Neuron (in vitro differentiated cells): ENCODE measurements around the gene UBE3B.
"Not testable (repeated sequence)": the region's sequence is repeated elsewhere in the genome, so short reads cannot be mapped to it uniquely, and the experiment has no call there.

Source experiments
- H2AFZ ChIP-seq: one replicate; pipeline ENCODE4 v1.6.1; 2013; ENCODE audit warnings: low read depth, mild to moderate bottlenecking, inconsistent platforms, low read length, moderate library complexity
- H3K27me3 ChIP-seq: one replicate; pipeline ENCODE4 v1.6.1; 2013; ENCODE audit warnings: low read length; ENCODE audit not compliant: insufficient read depth
- H3K36me3 ChIP-seq: one replicate; pipeline ENCODE4 v1.6.1; 2013; ENCODE audit warnings: low read length; ENCODE audit not compliant: insufficient read depth
- H3K4me1 ChIP-seq: one replicate; pipeline ENCODE4 v1.6.1; 2013; ENCODE audit warnings: low read length; ENCODE audit not compliant: insufficient read depth
- H3K4me3 ChIP-seq: 2 replicates; pipeline ENCODE4 v1.5.1; 2013; ENCODE audit warnings: mild to moderate bottlenecking, low read length, moderate library complexity
- H3K9me3 ChIP-seq: one replicate; pipeline ENCODE4 v1.6.1; 2013; ENCODE audit warnings: low read length

The UBE3B gene

DNA sequence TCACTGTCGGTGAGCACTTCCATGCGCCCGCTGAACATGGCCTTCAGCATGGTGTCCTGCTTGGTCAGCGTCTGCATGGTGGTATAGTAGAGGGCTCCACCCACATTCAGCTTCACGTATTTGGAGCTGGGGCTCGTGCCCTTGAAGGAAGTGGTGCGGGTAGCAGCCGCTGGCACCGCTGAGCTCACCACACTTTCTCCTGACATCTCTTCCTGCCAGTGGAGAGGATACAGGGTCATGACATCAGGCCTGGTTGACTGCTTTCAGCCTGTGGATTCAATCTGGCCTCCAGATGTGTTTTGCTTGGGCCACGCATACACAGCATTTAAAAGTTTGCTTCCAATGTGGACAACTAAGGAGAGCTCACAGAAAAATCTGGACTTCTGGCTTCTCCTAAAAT, 7.9 kb upstream of the UBE3B start:
- no peak overlapping the region for H3K4me3 ChIP-seq
- H3K9me3 ChIP-seq: no peaks in the 10 kb centered on the region
- H3K27me3 ChIP-seq: no peaks in the 10 kb centered on the region
- H2AFZ ChIP-seq: no peak overlapping the region
- peaks cover 3% of the 10 kb centered on the region for H3K4me1 ChIP-seq
- H3K36me3 ChIP-seq: peaks cover 42% of the 10 kb centered on the region

DNA sequence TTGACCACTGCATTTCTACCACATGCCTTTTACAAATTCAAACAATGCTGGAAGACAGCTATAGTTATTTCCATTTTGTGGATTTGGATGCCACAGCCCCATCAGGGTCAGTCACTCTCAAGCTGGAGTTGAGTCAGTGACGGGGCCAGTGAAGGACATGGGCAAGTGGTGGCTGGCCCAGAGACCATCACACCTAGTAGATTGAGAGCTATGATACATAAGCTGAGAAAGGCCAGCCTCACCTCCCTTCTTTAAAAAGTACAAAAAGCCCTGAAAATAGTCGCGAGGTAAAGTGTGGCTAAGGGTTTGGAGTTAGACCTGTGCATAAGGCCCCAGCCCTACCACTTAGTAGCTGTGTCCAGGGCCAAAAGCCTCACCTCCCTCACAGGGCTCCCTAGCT, 4.4 kb upstream of the UBE3B start:
- no peaks in the 10 kb centered on the region for H3K27me3 ChIP-seq
- no peaks in the 10 kb centered on the region for H3K9me3 ChIP-seq
- H3K4me3 ChIP-seq: no peak overlapping the region
- no peak overlapping the region for H2AFZ ChIP-seq
- peaks cover 29% of the 10 kb centered on the region for H3K36me3 ChIP-seq
- peaks cover 17% of the 10 kb centered on the region for H3K4me1 ChIP-seq

DNA sequence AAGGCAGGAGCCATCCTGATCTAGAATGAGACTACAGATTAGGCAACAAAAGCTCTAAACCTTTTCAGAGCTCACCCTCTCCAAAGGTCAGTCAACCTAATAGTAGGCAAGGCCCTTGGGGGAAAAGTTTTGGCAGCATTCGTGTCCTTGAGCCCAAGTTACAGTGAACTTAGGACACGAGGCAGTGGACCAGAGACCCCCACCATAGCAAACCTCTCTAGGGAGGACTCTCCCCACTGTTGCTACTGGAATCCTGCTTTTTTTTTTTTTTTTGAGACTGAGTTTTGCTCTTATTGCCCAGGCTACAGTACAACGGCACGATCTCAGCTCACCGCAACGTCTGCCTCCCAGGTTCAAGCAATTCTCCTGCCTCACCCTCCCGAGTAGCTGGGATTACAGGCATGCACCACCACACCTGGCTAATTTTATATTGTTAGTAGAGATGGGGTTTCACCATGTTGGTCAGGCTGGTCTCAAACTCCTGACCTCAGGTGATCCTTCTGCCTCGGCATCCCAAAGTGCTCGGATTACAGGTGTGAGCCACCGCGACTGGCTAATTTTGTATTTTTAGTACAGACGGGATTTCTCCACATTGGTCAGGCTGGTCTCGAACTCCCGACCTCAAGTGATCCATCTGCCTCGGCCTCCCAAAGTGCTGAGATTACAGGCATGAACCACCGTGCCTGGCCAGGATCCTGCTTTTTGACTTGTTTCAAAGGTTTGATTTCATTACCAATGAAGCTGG, 3.7 kb upstream of the UBE3B start:
- Histone ChIP-seq H3K4me1 (peaks cover 23% of the 10 kb centered on the region), H3K36me3 (peaks cover 24% of the 10 kb centered on the region)
- not testable (repeated sequence) for H3K9me3 ChIP-seq, H3K4me3 ChIP-seq, H2AFZ ChIP-seq, H3K27me3 ChIP-seq

DNA sequence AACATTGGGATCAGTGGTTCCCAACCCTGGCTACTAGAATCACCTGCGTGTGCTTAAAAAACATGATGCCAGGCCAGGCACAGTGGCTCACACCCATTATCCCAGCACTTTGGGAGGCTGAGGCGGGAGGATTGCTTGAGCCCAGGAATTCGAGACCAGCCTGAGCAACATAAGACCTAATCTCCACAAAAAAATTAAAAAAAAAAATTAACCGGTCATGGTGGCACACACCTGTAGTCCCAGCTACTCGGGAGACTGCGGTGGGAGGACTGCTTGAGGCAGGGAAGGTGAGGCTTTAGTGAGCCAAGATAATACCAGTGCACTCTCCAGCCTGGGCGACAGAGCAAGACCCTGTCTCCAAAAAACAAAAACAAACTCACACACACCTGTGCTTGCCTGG, 2.3 kb upstream of the UBE3B start:
- Histone ChIP-seq H3K36me3 (peaks cover 10% of the 10 kb centered on the region), H3K9me3 (no peaks in the 10 kb centered on the region), H2AFZ (no peak overlapping the region), H3K4me1 (peaks cover 24% of the 10 kb centered on the region), H3K27me3 (no peaks in the 10 kb centered on the region), H3K4me3 (no peak overlapping the region)

DNA sequence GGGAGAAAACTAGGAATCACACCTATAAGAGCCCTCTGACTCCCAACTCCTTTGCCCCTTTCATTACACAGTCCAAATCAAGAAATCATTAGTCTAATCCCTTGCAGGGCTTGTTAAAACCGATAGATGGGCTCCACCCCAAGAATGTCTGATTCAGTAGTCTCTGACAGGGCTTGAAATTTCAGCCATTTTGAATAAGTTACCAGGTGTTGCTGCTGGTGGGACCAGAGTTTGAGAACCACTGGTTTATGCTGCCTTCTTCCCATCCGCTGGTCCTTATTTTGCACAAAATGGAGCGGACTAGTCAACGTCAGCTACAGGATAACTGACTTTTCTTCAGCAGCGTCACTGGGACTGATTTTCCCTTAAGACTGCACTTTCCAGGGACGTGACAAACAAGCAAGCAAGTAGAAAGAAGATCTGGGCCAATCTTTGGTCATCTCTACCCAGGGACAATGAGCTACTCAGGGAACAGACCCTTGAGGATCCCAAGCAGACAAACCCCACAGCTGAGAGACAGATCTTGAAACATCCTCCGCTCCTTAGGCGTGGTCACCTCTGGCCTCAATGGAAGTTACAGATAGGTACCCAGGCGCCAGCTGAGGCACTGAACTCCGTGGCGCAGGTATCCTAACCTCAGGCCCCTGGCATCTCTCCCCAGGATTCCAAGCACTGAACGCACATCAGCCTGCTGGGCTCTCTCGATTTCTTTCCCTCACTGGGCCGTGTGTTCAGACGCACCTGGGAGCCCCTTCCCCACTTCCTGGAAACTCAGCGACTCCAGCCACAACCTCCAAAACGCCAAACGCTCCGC, 1.2 kb upstream of the UBE3B start:
- Histone ChIP-seq H3K4me3 (peak overlapping the region; percentile 99), H3K4me1 (peaks cover 24% of the 10 kb centered on the region), H3K36me3 (peaks cover 8% of the 10 kb centered on the region), H3K27me3 (no peaks in the 10 kb centered on the region), H2AFZ (peak overlapping the region; percentile 66), H3K9me3 (no peaks in the 10 kb centered on the region)

DNA sequence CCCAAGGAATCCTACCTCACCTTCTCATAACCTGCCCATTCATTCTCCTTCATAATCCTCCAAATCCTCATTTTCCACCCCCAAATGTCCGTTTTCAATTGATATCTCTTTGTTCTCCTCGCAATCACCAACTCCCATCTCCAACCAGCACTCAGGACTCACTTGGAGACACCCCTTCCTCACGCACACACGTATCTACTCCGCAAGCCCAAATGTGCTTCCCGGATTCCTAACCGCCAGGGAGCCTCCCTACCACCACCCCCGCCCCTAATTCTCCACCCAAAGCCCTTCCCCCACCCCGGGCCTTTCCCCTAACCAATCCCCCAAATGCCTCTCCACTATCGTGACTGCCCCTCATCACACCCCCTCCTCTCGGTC, 638 bp upstream of the UBE3B start:
- H2AFZ ChIP-seq: peak overlapping the region; percentile 66

DNA sequence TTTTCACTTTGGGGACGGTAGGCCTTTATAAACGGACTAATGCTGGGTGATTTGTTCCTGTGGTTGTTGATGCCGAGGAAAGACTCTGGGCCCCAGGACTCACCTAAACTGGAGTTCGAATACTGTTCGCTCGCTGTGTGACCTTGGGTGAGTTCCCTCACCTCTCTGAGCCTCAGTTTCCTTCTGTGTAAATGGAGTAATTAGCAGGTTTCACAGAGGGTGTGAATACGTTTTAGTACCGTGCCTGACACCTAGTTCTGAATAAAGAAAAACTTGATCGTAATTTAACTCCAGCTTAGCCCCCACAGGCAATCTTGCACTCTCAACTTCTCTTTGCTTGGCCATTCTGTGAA, 505 bp downstream of the UBE3B start:
- Histone ChIP-seq H3K27me3 (no peaks in the 10 kb centered on the region), H2AFZ (peak overlapping the region; percentile 66), H3K4me1 (peaks cover 24% of the 10 kb centered on the region), H3K36me3 (peaks cover 3% of the 10 kb centered on the region), H3K4me3 (peak overlapping the region; percentile 99), H3K9me3 (no peaks in the 10 kb centered on the region)

More for the DNA sequence above, 638 bp upstream of the UBE3B start:
- Histone ChIP-seq H3K4me1 (peaks cover 24% of the 10 kb centered on the region), H3K4me3 (peak overlapping the region; percentile 99), H3K27me3 (no peaks in the 10 kb centered on the region), H3K9me3 (no peaks in the 10 kb centered on the region), H3K36me3 (peaks cover 8% of the 10 kb centered on the region)

DNA sequence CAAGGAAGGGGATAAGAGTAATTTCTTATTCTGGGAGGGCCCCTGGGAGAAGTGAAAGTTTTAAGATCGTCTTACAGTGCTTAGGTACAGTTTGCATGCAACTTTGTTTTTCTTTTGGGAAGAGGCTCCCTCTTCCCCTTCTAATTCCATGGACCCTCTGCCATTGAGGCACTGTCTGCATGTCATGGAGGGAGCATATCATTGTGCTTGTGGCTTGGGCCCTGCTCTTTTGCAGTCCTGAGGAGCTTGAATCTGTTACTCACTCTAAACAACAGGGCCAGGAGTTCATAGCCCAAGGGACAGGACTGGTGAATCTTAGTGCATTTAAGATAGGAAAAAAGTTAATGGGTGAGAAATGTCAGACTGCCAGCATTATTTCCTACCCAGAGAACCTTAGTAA, 2.3 kb downstream of the UBE3B start:
- H3K4me1 ChIP-seq: peaks cover 24% of the 10 kb centered on the region
- no peak overlapping the region for H3K4me3 ChIP-seq
- H3K36me3 ChIP-seq: peaks cover 11% of the 10 kb centered on the region
- no peaks in the 10 kb centered on the region for H3K9me3 ChIP-seq
- no peaks in the 10 kb centered on the region for H3K27me3 ChIP-seq
- H2AFZ ChIP-seq: no peak overlapping the region

DNA sequence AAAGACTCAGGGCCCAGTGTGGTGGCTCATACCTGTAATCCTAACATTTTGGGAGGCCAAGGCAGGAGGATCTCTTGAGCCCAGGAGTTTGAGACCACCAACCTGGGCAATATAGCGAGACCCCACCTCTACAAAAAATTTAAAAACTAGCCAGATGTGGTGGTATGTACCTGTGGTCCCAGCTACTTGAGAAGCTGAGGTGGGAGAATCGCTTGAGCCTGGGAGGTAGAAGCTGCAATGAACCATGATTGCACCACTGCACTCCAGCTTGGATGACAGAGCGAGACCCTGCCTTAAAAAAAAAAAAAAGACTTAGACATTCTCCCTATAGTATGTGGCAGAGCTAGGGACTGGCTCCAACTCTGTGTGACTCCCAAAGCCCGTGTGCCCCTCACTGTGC, 2.9 kb downstream of the UBE3B start:
- H3K27me3 ChIP-seq: no peaks in the 10 kb centered on the region
- H3K9me3 ChIP-seq: no peaks in the 10 kb centered on the region
- H2AFZ ChIP-seq: no peak overlapping the region
- peaks cover 22% of the 10 kb centered on the region for H3K4me1 ChIP-seq
- H3K36me3 ChIP-seq: peaks cover 17% of the 10 kb centered on the region
- no peak overlapping the region for H3K4me3 ChIP-seq

DNA sequence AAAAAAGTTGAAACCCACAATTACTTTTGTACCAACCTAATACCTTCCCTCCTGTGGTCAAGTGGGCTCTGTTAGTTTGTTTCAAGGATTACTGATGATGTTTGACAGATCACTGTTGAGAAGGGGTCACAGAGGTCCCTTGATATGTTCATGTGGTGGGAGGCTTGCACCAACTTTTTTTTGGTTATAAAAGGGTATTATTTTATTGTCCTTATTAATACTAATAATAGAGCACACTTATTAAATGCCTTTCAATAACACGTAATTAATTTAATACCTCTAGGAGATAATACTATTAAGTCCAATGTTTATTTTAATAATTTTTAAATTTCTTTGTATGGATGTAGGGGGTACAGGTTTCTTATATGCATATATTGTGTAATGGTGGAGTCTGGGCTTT, 4.4 kb downstream of the UBE3B start:
- H3K4me3 ChIP-seq: no peak overlapping the region
- no peak overlapping the region for H2AFZ ChIP-seq
- H3K27me3 ChIP-seq: no peaks in the 10 kb centered on the region
- H3K4me1 ChIP-seq: peaks cover 8% of the 10 kb centered on the region
- no peaks in the 10 kb centered on the region for H3K9me3 ChIP-seq
- H3K36me3 ChIP-seq: peaks cover 32% of the 10 kb centered on the region

DNA sequence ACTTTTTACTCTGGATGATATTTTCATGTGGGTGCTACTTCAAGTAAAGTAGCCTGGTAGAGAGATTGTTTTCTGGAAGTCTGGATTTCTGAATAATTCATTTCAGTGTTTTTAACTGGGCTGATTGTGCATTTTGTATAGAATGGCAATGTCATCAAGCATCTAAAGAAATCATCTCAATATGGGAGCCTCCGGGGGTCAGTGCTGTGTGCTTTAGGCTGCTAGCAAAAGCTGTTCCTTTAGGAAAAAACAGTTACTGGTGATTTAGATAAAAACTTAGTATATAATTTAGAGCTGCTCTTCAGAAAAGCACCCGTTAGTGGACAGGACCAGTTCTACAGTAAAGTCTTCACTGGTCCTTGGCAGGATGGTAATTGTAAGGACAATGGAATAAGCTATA, 5.1 kb downstream of the UBE3B start:
- Histone ChIP-seq H3K36me3 (peaks cover 38% of the 10 kb centered on the region), H2AFZ (no peak overlapping the region), H3K9me3 (no peaks in the 10 kb centered on the region), H3K27me3 (no peaks in the 10 kb centered on the region), H3K4me1 (peaks cover 8% of the 10 kb centered on the region), H3K4me3 (no peak overlapping the region)

DNA sequence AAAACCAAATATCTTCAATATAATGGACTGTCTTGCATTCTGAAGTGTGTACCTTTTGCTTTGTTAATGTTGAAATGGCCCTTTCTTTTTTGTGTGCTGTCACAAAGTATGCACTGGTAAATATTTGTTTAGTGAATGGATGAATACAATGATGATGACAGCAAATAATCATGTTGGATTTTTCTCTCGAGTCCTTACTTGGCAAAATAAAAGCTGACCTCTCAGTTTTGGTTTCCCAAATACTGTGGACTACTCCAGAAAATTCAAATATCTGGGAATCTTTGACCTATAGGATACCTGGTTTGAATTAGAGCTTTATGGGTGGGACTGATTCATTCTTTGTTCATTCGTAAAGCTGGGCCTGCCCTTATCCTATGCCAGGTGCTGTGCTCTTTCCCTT, 5.5 kb downstream of the UBE3B start:
- Histone ChIP-seq H3K27me3 (no peaks in the 10 kb centered on the region), H2AFZ (no peak overlapping the region), H3K4me3 (no peak overlapping the region), H3K9me3 (no peaks in the 10 kb centered on the region), H3K36me3 (peaks cover 42% of the 10 kb centered on the region), H3K4me1 (peaks cover 8% of the 10 kb centered on the region)

DNA sequence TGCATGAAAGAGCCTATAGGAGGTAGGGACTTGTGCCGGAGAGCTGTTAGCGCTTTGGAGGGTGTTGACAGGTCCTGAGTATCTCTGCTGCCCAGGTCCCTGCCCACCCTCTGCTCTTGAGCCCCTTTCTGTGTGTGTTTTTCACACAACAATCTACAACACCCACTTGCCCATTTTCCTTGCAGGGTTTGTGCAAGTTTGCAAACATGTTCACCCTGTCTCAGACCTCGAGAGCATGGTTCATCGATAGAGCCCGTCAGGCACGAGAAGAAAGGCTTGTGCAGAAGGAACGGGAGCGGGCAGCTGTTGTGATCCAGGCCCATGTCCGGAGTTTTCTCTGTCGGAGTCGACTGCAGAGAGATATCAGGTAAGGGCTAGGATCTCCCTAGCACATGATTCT, 5.9 kb downstream of the UBE3B start:
- Histone ChIP-seq H3K4me1 (peaks cover 3% of the 10 kb centered on the region), H3K4me3 (no peak overlapping the region), H3K9me3 (no peaks in the 10 kb centered on the region), H3K36me3 (peaks cover 46% of the 10 kb centered on the region), H2AFZ (no peak overlapping the region), H3K27me3 (no peaks in the 10 kb centered on the region)
